CD4-positive, alpha-beta T cell treated with Interleukin-4 for 1 hour (primary cell): ENCODE data around the gene SIRPG.
A peak's percentile ranks its signal among the peaks of the same experiment; 100 is the strongest.
"Not testable (repeated sequence)": the region's sequence is repeated elsewhere in the genome, so short reads cannot be mapped to it uniquely, and the experiment has no call there.

ENCODE experiments used
- DNase-seq, 2 donors: peaks; one replicate each; pipeline ENCODE4 v3.0.0-alpha.2; 2020 to 2022

The SIRPG gene

DNA sequence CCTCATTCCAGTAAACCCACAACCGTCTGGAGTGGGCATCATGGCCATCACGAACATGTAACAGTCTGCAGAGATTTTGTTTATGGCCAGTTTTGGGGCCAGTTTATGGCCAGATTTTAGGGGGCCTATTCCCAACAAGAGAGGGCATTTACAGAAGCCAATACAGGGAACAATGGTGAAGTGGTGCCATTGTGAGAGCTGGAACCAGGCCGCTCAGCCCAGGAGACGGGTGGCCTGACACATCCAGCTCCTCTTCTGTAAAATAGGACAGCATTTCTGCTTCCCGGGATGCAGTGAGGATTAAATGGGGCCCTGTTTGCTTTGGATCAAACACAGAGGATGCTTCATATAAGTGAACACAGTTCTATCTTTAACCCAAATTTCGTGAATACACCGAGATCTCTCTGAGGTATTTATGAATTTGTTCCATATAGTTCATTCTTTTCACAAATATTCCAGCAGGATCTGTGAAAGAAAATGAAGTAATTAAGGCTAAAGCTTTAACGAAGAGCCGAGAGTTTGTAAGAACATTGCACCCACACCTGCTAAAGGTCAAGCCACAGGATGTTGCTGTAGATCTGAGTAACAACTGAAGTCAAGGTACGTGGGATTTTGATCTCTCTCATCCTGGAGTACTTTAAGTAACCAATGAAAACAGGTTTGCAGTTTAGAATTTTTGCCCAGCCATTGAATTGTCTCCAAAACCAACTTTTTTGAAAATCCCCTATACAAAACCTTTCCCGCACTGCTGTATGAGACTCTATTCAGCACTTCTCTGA, 14.5 kb upstream of the SIRPG start:
- DNase-seq, result no peak

DNA sequence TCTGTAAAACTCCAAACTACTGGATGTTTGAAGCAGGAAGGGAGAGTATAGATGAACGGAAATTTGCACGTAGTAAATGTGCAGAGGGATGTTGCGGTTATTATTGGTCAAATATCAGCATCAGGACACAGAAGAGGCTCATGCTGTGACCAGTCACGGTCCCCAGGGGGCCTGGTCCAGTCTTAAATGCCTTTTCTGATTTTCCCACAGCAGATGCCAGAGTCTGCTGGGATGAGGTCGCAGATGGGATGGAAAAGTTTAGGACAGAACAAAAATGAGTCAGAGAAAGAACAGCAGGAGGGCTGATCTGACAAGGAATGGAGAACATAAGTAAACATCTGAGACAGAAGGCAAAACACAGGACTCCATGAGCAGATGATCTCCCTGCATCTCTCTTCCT, 11.7 kb upstream of the SIRPG start:
- DNase-seq, result no peak

GRCh38 chr20:1667502-1668085, 10.0 kb upstream of the SIRPG start:
- DNase-seq, result no peak

DNA sequence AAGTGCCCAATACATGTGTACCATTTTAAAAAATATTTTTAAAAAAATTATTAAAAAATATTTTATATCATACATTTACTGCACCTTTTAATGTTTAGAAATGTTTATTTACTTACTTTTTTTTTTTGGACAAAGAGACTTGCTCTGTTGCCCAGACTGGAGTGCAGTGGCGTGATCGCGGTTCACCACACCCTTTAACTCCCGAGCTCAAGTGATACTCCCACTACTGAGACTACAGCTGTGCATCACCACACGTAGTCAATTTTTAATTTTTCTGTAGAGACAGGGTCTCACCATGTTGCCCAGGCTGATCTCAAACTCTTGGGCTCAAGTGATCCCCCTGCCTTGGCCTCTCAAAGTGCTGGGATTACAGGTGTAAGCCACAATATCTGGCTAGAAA, 9.2 kb upstream of the SIRPG start:
- DNase-seq, result no peak

- no peak for DNase-seq
These were observed 7.8 kb upstream of the SIRPG start for GRCh38 chr20:1665345-1665744.

- DNase-seq, result peak; percentile 47 to 61
These were observed 7.3 kb upstream of the SIRPG start for GRCh38 chr20:1664911-1665310.

DNA sequence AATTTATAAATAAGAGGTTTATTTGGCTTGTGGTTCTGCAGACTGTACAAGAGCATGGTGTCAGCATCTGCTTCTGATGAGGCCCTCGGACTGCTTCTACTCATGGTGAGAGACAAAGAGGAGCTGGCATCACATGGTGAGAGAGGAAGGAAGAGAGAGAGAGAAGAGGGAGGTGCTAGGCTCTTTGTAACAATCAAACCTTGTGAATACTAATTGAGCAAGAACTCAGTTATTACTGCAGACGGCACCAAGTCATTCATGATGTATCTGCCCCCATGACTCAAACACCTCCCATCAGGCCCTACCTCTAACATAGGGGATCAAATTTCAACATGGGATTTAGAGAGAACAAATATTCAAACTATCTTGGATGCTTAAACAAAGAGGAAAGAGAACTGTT, 6.3 kb upstream of the SIRPG start:
- DNase-seq, result no peak

DNA sequence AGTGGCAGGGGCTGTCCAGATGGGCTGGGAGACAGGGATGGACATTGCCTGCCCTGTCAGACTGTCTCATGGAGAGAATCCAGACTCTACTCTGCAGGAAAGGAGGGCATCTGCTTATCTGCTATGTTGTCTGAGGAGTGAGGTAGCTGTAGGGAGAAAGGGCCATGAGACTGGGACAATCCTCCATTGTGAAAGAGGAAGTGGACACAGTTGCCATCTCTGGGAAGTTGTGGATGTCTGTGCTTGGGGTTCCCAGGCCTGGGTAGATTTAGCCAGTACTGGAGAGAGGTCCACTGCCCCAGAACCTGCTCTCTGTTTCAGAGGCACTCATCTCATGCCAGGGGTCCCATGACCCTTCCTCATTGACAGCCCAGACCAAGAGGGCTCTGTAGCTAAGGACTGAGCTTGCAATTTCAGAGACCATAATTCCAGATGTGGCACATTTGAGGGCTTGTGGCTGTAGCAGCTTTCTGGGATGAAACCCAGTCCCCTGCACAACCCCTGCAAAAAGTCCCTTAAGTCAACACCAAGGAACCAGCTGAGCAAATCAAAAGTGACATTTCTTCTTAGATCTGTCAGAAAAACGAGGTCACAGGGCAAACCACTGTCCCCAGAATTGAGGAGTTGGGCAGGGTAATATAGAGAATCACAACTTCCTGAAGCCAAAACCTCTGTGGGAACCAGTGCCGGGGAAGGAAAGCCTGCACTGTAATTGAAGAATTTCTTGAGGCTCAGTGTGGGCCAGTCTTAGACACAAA, 4.1 kb upstream of the SIRPG start:
- no peak for DNase-seq

DNA sequence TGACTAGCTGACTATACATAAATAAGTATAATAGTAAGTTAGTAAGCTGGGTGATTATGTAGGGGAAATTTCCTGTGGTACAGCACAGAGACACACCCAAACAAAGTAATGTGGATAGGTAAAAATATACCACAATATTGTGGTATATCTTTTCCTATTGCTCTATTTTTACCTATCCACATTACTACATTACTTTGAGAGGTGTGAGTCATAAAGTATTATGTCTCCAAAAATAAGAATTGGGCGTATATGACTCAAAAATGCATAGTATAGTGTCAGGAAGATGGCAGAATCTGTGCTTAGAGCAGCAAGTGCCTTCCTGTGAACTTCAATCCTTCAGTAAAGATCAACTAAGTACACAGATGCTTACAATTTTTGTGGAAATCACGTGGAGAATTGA, 2.7 kb upstream of the SIRPG start:
- peak in 1 of 2 donors; percentile 65 for DNase-seq

DNA sequence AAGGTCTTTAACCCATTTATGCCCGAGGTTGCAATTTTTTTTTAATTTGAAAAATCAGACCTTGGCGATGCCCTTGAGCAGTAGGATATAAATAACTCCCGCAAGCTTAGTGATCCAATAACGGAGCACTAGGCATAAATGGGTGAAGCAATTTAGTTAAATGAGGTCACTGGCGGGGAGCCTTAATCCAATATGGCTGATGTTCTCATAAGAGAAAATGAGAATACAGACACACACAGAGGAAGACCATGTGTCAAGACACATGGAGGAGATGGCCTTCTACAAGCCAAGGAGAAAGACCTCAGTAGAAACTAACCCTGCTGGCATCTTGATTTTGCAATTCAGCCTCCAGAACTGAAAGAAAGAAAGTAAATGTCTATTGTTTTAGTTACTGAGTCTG, 735 bp downstream of the SIRPG start:
- DNase-seq, result no peak

GRCh38 chr20:1654996-1655395, 2.6 kb downstream of the SIRPG start:
- peak in 1 of 2 donors; percentile 70 for DNase-seq

DNA sequence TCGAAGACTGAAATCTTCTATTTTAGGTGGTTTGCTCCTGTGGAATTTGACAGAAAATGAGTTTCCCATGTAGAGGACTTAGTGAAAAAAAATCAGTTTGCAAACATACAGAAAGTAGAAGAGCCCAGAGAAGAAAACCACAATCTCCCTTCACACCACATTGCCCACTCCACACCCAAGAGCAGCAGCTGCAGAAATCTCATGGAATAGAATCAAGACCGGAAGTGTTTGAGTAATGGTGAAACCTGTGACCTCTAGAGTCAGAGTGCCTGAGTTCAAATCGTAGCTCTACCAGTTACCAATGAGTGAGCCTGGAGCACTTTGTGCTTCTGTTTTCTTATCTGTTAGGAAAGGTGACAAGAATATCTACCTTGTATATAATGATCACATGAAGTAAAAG, 4.6 kb downstream of the SIRPG start:
- DNase-seq, result no peak

- no peak for DNase-seq
These were observed 5.5 kb downstream of the SIRPG start for GRCh38 chr20:1652104-1652503.

DNA sequence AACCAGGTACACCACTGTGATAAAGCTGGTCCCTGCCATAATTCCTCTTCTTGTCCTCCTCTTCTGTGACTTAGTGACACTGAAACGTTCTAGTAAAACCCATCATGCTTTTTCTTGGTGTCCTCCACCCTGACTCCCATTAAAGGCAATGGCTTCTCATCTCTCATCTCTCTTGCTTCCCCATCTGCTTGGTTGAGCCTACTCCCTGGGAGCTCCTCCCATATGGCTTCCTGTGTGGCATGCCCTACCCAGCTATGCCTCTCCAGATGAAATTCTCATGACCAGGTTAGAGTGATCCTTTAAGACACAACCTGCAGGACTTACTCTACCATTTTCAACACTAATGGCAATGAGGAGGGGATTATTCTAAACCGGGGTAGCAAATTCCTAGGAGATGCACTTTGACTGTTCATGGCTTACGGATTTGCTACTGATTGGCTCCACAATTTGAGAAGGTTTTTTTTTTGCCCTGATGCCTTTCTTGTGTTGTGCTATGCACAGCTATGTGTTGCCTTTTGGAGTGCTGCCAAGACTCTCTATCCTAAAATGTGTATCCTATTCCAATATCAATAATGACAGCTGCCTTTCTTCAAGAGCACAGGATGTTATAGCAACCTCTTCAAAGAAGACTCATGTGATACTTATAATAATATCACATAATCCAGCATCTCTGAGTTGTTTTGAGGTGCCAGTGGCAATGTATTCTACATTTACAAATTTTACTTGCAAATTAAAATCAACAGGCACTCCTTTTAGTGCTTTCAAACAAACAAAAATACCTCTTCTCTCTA, 6.1 kb downstream of the SIRPG start:
- no peak for DNase-seq

DNA sequence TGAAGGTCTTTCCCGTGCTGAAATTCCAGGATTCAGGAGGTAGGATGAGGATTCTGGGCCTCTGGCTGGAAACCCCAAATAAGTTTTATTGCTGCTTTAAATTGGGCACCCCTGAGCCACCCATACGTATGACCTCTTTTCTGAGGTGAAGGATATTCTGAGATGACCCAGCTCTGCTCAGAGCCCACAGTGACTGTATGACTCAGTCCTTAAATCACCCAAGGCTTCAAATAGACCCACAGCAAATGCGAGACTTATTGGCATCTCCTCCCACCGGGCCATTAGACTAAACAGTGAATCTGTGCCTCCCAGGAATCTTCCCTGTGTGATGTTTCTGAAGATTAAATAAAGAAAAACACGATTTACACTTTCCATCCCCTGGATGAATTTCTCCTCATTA, 9.5 kb downstream of the SIRPG start:
- DNase-seq, result no peak

DNA sequence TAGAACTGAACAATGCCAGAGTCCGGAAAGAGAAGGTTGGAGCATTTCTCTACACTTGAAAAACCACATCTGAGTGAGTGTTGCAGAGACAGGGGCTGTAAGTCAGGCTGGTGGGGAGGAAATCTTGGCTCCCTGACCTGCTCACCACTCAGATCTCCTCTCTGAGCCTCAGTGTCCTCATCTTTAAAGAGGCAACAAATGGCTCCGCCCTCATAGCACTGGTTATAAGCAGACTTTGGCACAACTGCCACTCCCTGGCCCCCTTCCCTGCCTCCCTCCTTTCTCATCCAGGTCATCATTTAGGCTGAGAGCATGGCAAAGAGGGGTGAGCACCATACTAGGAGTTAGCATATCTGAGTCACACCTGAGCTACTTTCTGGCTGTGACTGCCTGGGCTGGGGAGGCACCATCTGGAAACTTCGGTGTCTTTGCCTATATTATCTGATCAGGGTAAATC, 10.6 kb downstream of the SIRPG start:
- DNase-seq, result no peak

DNA sequence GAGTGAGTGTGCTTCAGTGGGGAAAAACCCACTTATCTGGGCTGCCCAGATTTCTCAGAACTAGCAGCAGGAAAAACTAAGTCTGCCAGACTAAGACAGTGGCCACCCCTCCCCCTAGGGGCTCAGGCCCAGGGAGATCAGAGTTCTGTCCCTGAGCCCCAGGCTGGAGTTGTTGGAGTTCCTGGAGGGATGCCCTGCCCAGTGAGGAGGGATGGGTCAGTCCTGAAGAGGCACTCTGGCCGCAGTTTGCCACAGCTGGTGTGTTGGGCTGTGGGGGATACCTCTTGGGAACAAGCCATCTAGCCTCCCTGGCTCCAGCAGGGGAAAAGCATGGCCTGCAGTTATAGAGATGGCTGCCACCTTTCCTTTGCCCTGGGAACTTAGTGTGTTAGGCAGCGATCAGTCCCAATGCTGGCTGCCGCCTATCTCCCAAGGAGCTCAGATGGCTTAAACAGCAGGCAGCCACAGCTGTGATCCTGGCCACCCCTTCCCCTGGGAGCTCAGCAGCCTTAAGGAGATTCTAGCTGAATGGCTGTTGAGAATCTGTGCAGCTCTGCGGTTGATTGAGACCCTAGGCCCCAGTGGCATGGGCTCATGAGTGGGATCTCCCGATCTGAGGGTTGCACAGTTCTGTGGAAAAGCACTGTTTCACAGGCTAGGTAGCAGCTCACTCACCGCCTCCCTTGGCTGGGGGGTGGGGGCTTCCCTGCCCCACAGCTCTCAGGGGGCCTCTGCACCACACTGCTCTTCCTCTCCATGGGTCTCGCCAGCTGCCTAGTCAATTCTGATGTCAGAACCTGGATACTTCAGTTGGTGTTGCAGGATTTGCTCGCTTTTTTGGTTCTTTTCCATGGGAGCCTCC, 13.2 kb downstream of the SIRPG start:
- no peak for DNase-seq

DNA sequence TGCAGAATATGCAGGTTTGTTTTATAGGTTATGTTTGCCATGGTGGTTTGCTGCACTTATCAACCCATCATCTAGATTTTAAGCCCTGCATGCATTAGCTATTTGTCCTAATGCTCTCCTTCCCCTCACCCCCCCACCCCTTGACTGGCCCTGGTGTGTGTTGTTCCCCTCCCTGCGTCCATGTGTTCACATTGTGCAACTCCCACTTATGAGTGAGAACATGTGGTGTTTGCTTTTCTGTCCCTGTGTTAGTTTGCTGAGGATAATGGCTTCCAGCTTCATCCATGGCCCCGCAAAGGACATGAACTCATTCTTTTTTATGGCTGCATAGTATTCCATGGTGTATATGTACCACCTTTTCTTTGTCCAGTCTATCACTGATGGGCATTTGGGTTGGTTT, 18.9 kb downstream of the SIRPG start:
- DNase-seq, result not testable (repeated sequence)

DNA sequence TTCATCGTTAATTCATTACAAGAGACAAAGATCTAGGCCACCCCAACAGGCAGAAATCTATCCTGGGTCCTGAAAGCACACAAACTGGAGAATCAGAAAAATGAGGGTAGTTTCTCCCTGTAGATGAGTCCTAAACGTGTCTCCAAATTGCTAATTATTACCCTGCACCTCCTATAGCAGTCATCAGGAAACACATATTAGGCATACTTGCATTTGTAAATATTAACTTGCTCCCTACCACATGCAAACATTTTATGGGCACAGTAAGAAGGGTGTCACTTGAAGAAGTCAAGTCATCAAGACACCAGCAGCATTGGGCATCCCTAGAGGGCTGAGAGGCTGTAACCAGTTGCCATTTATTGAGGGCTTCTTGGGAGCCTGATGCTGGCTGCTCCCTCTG, 19.8 kb downstream of the SIRPG start:
- DNase-seq, result no peak

DNA sequence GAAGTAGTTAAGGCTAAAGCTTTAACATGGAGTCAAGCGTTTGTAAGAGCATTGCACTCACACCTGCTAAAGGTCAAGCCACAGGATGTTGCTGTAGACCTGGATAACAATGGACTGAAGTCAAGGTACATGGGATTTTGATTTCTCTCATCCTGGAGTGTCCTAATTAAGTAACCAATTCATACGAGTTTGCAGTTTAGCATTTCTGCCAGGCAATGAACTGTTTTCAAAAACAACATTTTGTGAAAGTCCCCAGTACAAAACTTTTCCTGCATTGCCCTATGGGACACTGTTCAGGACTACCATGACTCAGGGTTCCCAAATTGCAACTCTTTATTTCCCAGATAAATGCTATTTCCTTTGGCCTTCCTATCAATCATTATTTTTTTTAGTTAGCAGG, 20.4 kb downstream of the SIRPG start:
- no peak for DNase-seq

DNA sequence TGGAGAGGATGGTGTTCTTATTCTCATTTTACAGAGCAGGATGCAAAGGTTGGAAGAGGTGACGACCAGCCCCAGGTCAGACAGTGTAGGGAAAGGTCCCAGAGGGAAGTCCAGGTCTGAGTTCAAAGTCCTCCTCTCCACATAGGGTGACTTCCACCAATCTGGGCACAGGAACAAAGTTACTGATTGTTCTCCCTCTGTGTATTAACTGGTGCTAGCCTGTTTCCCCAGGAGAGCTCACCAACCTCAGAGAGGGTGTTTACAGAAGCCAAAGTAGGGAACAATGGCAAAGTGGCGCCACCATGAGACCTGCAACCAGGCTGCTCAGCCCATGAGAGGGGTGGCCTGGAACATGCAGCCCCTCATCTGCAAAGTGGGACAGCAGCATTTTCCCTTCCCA, 21.0 kb downstream of the SIRPG start:
- DNase-seq, result no peak

DNA sequence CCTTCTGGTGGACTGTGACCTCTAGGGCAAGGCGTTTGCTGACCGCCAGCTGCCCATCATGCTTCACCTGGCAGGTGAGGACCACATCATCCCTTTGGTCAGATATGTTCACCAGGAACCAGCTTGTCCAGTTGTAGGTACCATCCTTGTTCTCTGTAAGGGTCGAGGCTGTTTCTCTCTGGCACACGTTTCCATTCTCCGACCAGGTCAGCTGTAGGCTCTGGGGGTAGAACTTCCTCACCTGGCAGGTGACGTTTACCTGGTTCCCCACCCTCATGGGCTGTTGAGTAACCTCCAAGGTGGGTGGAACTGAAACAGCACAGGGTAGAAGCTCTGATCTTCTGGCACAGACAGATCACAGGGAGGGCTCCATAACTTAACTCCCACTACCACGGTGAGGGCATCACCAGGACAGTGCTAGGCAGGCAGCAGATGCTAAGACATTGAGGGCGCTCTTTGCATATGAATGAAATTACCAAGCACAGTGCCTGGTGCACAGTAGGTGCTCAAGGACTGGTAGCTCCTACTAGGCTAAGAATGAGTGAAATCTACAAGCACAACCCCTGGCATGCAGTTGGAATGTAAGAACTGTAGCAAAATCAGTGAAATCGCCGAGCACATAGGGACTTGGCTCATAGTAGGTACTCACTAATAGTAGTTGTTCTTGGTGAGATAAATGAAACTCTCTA, 22.1 kb downstream of the SIRPG start:
- DNase-seq, result no peak
